ENCODE measurements around the gene ATP8B2.
"Not testable (repeated sequence)": the region's sequence is repeated elsewhere in the genome, so short reads cannot be mapped to it uniquely, and the experiment has no call there.

The ATP8B2 gene

GRCh38 chr1:154324669-154325582, at the start of gene ATP8B2:
ATP8B2 (plus strand) TSS chr1:154325525; CDS start chr1:154328142, 2,617 bp downstream.
- Histone ChIP-seq H3K4me3 (ENCODE audit: low read length in 2 of 2) (peak within 1 kb of the TSS; percentile 83 to 91), H3K36me3 (ENCODE audit: control insufficient read depth in 2 of 2, insufficient read depth in 2 of 2, low read length in 2 of 2) (peaks cover 0 to 2% of the 10 kb centered on the region in 2 donors), H3K9me3 (ENCODE audit: control insufficient read depth in 2 of 2, low read length in 2 of 2) (no peaks in the 10 kb centered on the region), H3K27me3 (ENCODE audit: control insufficient read depth in 1 of 2, insufficient read depth in 2 of 2, low read length in 2 of 2) (peaks cover 0 to 10% of the 10 kb centered on the region in 2 donors), H3K9ac (ENCODE audit: low read length in 2 of 2) (peak within 1 kb of the TSS; percentile 92 to 93), H3K4me1 (ENCODE audit: control insufficient read depth, insufficient read depth, low read length) (peaks cover 42% of the 10 kb centered on the region), H3K27ac (ENCODE audit: low read length) (peak within 1 kb of the TSS; percentile 96)

GRCh38 chr1:154276797-154277196, 48.5 kb upstream of the ATP8B2 start:
- Histone ChIP-seq H3K27me3 (ENCODE audit: control insufficient read depth in 1 of 2, insufficient read depth in 2 of 2, low read length in 2 of 2) (no peaks in the 10 kb centered on the region), H3K36me3 (ENCODE audit: control insufficient read depth in 2 of 2, insufficient read depth in 2 of 2, low read length in 2 of 2) (peaks cover 9 to 13% of the 10 kb centered on the region in 2 donors), H3K4me1 (ENCODE audit: control insufficient read depth, insufficient read depth, low read length) (peaks cover 13% of the 10 kb centered on the region), H3K27ac (ENCODE audit: low read length) (no peak overlapping the region), H3K9me3 (ENCODE audit: control insufficient read depth in 2 of 2, low read length in 2 of 2) (no peaks in the 10 kb centered on the region), H3K9ac (ENCODE audit: low read length in 2 of 2) (no peak overlapping the region), H3K4me3 (ENCODE audit: low read length in 2 of 2) (no peak overlapping the region)

- not testable (repeated sequence) for H3K4me1 ChIP-seq (ENCODE audit: control insufficient read depth, insufficient read depth, low read length); H3K9me3 ChIP-seq (ENCODE audit: control insufficient read depth in 2 of 2, low read length in 2 of 2); H3K27me3 ChIP-seq (ENCODE audit: control insufficient read depth in 1 of 2, insufficient read depth in 2 of 2, low read length in 2 of 2); H3K36me3 ChIP-seq (ENCODE audit: control insufficient read depth in 2 of 2, insufficient read depth in 2 of 2, low read length in 2 of 2); H3K4me3 ChIP-seq (ENCODE audit: low read length in 2 of 2); H3K9ac ChIP-seq (ENCODE audit: low read length in 2 of 2); H3K27ac ChIP-seq (ENCODE audit: low read length)
Observed at GRCh38 chr1:154287591-154287990, 37.7 kb upstream of the ATP8B2 start.

GRCh38 chr1:154288661-154289060, 36.7 kb upstream of the ATP8B2 start:
- no peaks in the 10 kb centered on the region for H3K9me3 ChIP-seq (ENCODE audit: control insufficient read depth in 2 of 2, low read length in 2 of 2)
- no peaks in the 10 kb centered on the region for H3K4me1 ChIP-seq (ENCODE audit: control insufficient read depth, insufficient read depth, low read length)

GRCh38 chr1:154290921-154291320, 34.4 kb upstream of the ATP8B2 start:
- H3K27ac ChIP-seq (ENCODE audit: low read length) = no peak overlapping the region
- H3K9me3 ChIP-seq (ENCODE audit: control insufficient read depth in 2 of 2, low read length in 2 of 2) = peaks cover 0 to 13% of the 10 kb centered on the region in 2 donors
- no peaks in the 10 kb centered on the region for H3K4me1 ChIP-seq (ENCODE audit: control insufficient read depth, insufficient read depth, low read length)
- no peak overlapping the region for H3K9ac ChIP-seq (ENCODE audit: low read length in 2 of 2)
- H3K36me3 ChIP-seq (ENCODE audit: control insufficient read depth in 2 of 2, insufficient read depth in 2 of 2, low read length in 2 of 2) = no peaks in the 10 kb centered on the region
- H3K27me3 ChIP-seq (ENCODE audit: control insufficient read depth in 1 of 2, insufficient read depth in 2 of 2, low read length in 2 of 2) = no peaks in the 10 kb centered on the region
- H3K4me3 ChIP-seq (ENCODE audit: low read length in 2 of 2) = no peak overlapping the region

More at GRCh38 chr1:154288661-154289060, 36.7 kb upstream of the ATP8B2 start:
- Histone ChIP-seq H3K4me3 (ENCODE audit: low read length in 2 of 2) (no peak overlapping the region), H3K36me3 (ENCODE audit: control insufficient read depth in 2 of 2, insufficient read depth in 2 of 2, low read length in 2 of 2) (no peaks in the 10 kb centered on the region), H3K27me3 (ENCODE audit: control insufficient read depth in 1 of 2, insufficient read depth in 2 of 2, low read length in 2 of 2) (no peaks in the 10 kb centered on the region), H3K9ac (ENCODE audit: low read length in 2 of 2) (no peak overlapping the region), H3K27ac (ENCODE audit: low read length) (no peak overlapping the region)

- H3K27me3 ChIP-seq (ENCODE audit: control insufficient read depth in 1 of 2, insufficient read depth in 2 of 2, low read length in 2 of 2) = no peaks in the 10 kb centered on the region
- H3K9me3 ChIP-seq (ENCODE audit: control insufficient read depth in 2 of 2, low read length in 2 of 2) = peaks cover 0 to 13% of the 10 kb centered on the region in 2 donors
- no peaks in the 10 kb centered on the region for H3K36me3 ChIP-seq (ENCODE audit: control insufficient read depth in 2 of 2, insufficient read depth in 2 of 2, low read length in 2 of 2)
- H3K27ac ChIP-seq (ENCODE audit: low read length) = no peak overlapping the region
- no peaks in the 10 kb centered on the region for H3K4me1 ChIP-seq (ENCODE audit: control insufficient read depth, insufficient read depth, low read length)
- no peak overlapping the region for H3K4me3 ChIP-seq (ENCODE audit: low read length in 2 of 2)
- H3K9ac ChIP-seq (ENCODE audit: low read length in 2 of 2) = no peak overlapping the region
Observed at GRCh38 chr1:154295408-154296235, 29.7 kb upstream of the ATP8B2 start.

- no peak overlapping the region for H3K4me3 ChIP-seq (ENCODE audit: low read length in 2 of 2)
- H3K27me3 ChIP-seq (ENCODE audit: control insufficient read depth in 1 of 2, insufficient read depth in 2 of 2, low read length in 2 of 2) = no peaks in the 10 kb centered on the region
- H3K9ac ChIP-seq (ENCODE audit: low read length in 2 of 2) = no peak overlapping the region
- no peaks in the 10 kb centered on the region for H3K9me3 ChIP-seq (ENCODE audit: control insufficient read depth in 2 of 2, low read length in 2 of 2)
- H3K4me1 ChIP-seq (ENCODE audit: control insufficient read depth, insufficient read depth, low read length) = no peaks in the 10 kb centered on the region
- H3K36me3 ChIP-seq (ENCODE audit: control insufficient read depth in 2 of 2, insufficient read depth in 2 of 2, low read length in 2 of 2) = no peaks in the 10 kb centered on the region
- H3K27ac ChIP-seq (ENCODE audit: low read length) = no peak overlapping the region
Observed at GRCh38 chr1:154301582-154301981, 23.7 kb upstream of the ATP8B2 start.

GRCh38 chr1:154304664-154305337, 20.5 kb upstream of the ATP8B2 start:
- no peak overlapping the region for H3K9ac ChIP-seq (ENCODE audit: low read length in 2 of 2)
- H3K4me1 ChIP-seq (ENCODE audit: control insufficient read depth, insufficient read depth, low read length) = no peaks in the 10 kb centered on the region
- H3K27ac ChIP-seq (ENCODE audit: low read length) = no peak overlapping the region
- no peaks in the 10 kb centered on the region for H3K36me3 ChIP-seq (ENCODE audit: control insufficient read depth in 2 of 2, insufficient read depth in 2 of 2, low read length in 2 of 2)
- no peak overlapping the region for H3K4me3 ChIP-seq (ENCODE audit: low read length in 2 of 2)
- no peaks in the 10 kb centered on the region for H3K27me3 ChIP-seq (ENCODE audit: control insufficient read depth in 1 of 2, insufficient read depth in 2 of 2, low read length in 2 of 2)
- no peaks in the 10 kb centered on the region for H3K9me3 ChIP-seq (ENCODE audit: control insufficient read depth in 2 of 2, low read length in 2 of 2)

- Histone ChIP-seq H3K36me3 (ENCODE audit: control insufficient read depth in 2 of 2, insufficient read depth in 2 of 2, low read length in 2 of 2) (no peaks in the 10 kb centered on the region), H3K9me3 (ENCODE audit: control insufficient read depth in 2 of 2, low read length in 2 of 2) (no peaks in the 10 kb centered on the region), H3K4me1 (ENCODE audit: control insufficient read depth, insufficient read depth, low read length) (no peaks in the 10 kb centered on the region), H3K27me3 (ENCODE audit: control insufficient read depth in 1 of 2, insufficient read depth in 2 of 2, low read length in 2 of 2) (no peaks in the 10 kb centered on the region), H3K9ac (ENCODE audit: low read length in 2 of 2) (no peak overlapping the region), H3K27ac (ENCODE audit: low read length) (no peak overlapping the region), H3K4me3 (ENCODE audit: low read length in 2 of 2) (no peak overlapping the region)
Observed at GRCh38 chr1:154306151-154306550, 19.2 kb upstream of the ATP8B2 start.

GRCh38 chr1:154307670-154308270, 17.6 kb upstream of the ATP8B2 start:
- not testable (repeated sequence) for H3K36me3 ChIP-seq (ENCODE audit: control insufficient read depth in 2 of 2, insufficient read depth in 2 of 2, low read length in 2 of 2); H3K9ac ChIP-seq (ENCODE audit: low read length in 2 of 2); H3K4me1 ChIP-seq (ENCODE audit: control insufficient read depth, insufficient read depth, low read length); H3K27me3 ChIP-seq (ENCODE audit: control insufficient read depth in 1 of 2, insufficient read depth in 2 of 2, low read length in 2 of 2); H3K4me3 ChIP-seq (ENCODE audit: low read length in 2 of 2); H3K9me3 ChIP-seq (ENCODE audit: control insufficient read depth in 2 of 2, low read length in 2 of 2); H3K27ac ChIP-seq (ENCODE audit: low read length)

Measured in stomach smooth muscle (tissue), 2 donors.